Measurements from ENCODE around the gene EEF2K. TPM values are rescaled to one million over a fixed set of nuclear protein-coding genes. Genes with fewer than 3 reads are reported as not detected.

Gene EEF2K
- total RNA-seq, 1 experiment from 2014 or later, result 31.0 TPM

DNA sequence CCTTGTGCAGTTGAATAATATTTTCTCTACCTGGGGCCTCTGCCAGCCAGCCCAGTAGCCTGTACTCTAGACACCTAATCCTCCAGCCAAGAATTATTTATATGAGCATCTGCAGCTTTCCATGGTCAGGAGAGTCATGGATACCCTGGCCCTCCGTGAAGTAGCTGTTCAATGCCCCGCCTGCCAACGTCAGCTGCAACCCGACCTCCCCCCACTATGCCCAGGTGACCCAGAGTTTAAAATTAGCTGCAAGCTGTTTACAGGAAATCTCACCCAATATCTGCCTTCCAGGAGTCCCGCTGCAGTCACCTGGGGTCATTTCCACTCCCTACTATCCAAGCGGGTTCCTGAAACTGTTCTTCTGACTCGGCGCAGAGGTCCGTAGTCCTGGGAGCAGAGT is 31.4 kb upstream of the EEF2K start:
- no peak overlapping the region for H3K4me2 ChIP-seq (ENCODE audit: low read length)
- H3K9ac ChIP-seq (ENCODE audit: low read length), result no peak overlapping the region
- no peak overlapping the region for H3K27ac ChIP-seq (ENCODE audit: low read depth, low read length)
- no peaks in the 10 kb centered on the region for H3K4me1 ChIP-seq (ENCODE audit: control insufficient read depth in 1 of 2, insufficient read depth in 2 of 2, low read length in 2 of 2)
- H3K36me3 ChIP-seq (ENCODE audit: control insufficient read depth in 1 of 2, insufficient read depth in 2 of 2, low read length in 2 of 2), result no peaks in the 10 kb centered on the region
- no peaks in the 10 kb centered on the region for H4K20me1 ChIP-seq (ENCODE audit: insufficient read depth)
- no peak overlapping the region for H2AFZ ChIP-seq (ENCODE audit: low read depth, low read length, poor library complexity, severe bottlenecking)
- ChIA-PET RAD21 (ENCODE audit: low non-redundant PET in 1 of 2, low total read pairs in 2 of 2, uncharacterized antibody in 2 of 2, unreplicated experiment in 2 of 2) (interaction anchor here in 1 of 2 experiments (0.6 kb wide), 1 partner anchor 76 kb away, joined by 3 read pairs; no protein-coding TSS in a partner anchor), POLR2A (no interaction called here), CTCF (interaction anchor here (0.6 to 2.1 kb wide), 3 partner anchors 14 to 33 kb away, joined by 3 to 6 read pairs (median 4); no protein-coding TSS in a partner anchor)
- no peaks in the 10 kb centered on the region for H3K79me2 ChIP-seq (ENCODE audit: insufficient read depth, low read length)
- H3K9me3 ChIP-seq (ENCODE audit: control insufficient read depth in 1 of 2, insufficient read depth in 1 of 2, low read depth in 1 of 2, low read length in 2 of 2), result no peaks in the 10 kb centered on the region
- TF ChIP-seq TCF7L2 (IDR thresholded peaks at IDR 0.05; ENCODE audit: borderline replicate concordance, extremely low read depth, insufficient read depth, insufficient read length) (no peak), POLR2A (IDR thresholded peaks at IDR 0.05; ENCODE audit: borderline replicate concordance, extremely low read depth, insufficient read depth, insufficient read length) (no peak), EZH2 (IDR thresholded peaks at IDR 0.05) (no peak), POLR2AphosphoS5 (IDR thresholded peaks at IDR 0.05; ENCODE audit: low read depth, low read length) (no peak), JUND (IDR thresholded peaks at IDR 0.05) (no peak)
- TF ChIP-seq, protein P1, sequence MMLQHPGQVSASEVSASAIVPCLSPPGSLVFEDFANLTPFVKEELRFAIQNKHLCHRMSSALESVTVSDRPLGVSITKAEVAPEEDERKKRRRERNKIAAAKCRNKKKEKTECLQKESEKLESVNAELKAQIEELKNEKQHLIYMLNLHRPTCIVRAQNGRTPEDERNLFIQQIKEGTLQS (IDR thresholded peaks at IDR 0.05), result no peak
- TF ChIP-seq, protein P2, sequence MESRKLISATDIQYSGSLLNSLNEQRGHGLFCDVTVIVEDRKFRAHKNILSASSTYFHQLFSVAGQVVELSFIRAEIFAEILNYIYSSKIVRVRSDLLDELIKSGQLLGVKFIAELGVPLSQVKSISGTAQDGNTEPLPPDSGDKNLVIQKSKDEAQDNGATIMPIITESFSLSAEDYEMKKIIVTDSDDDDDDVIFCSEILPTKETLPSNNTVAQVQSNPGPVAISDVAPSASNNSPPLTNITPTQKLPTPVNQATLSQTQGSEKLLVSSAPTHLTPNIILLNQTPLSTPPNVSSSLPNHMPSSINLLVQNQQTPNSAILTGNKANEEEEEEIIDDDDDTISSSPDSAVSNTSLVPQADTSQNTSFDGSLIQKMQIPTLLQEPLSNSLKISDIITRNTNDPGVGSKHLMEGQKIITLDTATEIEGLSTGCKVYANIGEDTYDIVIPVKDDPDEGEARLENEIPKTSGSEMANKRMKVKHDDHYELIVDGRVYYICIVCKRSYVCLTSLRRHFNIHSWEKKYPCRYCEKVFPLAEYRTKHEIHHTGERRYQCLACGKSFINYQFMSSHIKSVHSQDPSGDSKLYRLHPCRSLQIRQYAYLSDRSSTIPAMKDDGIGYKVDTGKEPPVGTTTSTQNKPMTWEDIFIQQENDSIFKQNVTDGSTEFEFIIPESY (IDR thresholded peaks at IDR 0.05; ENCODE audit: extremely low read depth, insufficient replicate concordance, low read length), result no peak
- H3K4me3 ChIP-seq (replicated peaks in 1 of 2; ENCODE audit: low read depth in 1 of 2, low read length in 2 of 2), result no peak overlapping the region
- ATAC-seq (no peak), DNase-seq (ENCODE audit: low read depth, low spot score) (no peak)
- H3K27me3 ChIP-seq (ENCODE audit: insufficient read depth, low read length), result no peaks in the 10 kb centered on the region
- no TSS peak for BruUV-seq (replicated peaks)
- H3K9me2 ChIP-seq (ENCODE audit: insufficient read depth), result no peaks in the 10 kb centered on the region
- intact Hi-C loops (cut with micrococcal nuclease), result no loop called here
